Dendritic cell treated with granulocyte-macrophage colony-stimulating factor and Interleukin-4, amounts not matched to agents 40 ng/mL and 50 ng/mL, for 4 days (primary cell): Measurements from ENCODE around the gene CLSTN2.

Experiments used
- H3K27ac Mint-ChIP-seq: one replicate; pipeline ENCODE4 v1.8.0; 2022; ENCODE audit warnings: mild to moderate bottlenecking, mixed read lengths
- H3K27me3 Mint-ChIP-seq: one replicate; pipeline ENCODE4 v1.8.0; 2022; ENCODE audit warnings: mild to moderate bottlenecking, mixed read lengths
- H3K36me3 Mint-ChIP-seq: one replicate; pipeline ENCODE4 v1.8.0; 2022; ENCODE audit warnings: low read depth, mixed read lengths
- H3K4me1 Mint-ChIP-seq: one replicate; pipeline ENCODE4 v1.8.0; 2022; ENCODE audit warnings: low read depth, mixed read lengths
- H3K4me3 Mint-ChIP-seq: one replicate; pipeline ENCODE4 v1.8.0; 2022; ENCODE audit warnings: mild to moderate bottlenecking, moderate library complexity, mixed read lengths
- H3K9me3 Mint-ChIP-seq: one replicate; pipeline ENCODE4 v1.8.0; 2022; ENCODE audit warnings: mixed read lengths
- intact Hi-C: fragments of 100-400 bp; cut with micrococcal nuclease; formaldehyde crosslinking; loops from one replicate; pipeline ENCODE4 v1.15.0; 2022

Gene CLSTN2

GRCh38 chr3:140068494-140069017 lies 133.6 kb downstream of the CLSTN2 start:
- H3K9me3 Mint-ChIP-seq, result no peaks in the 10 kb centered on the region
- no peaks in the 10 kb centered on the region for H3K36me3 Mint-ChIP-seq
- intact Hi-C loops, result no loop called here
- H3K27me3 Mint-ChIP-seq, result no peaks in the 10 kb centered on the region
- H3K4me1 Mint-ChIP-seq, result no peaks in the 10 kb centered on the region
- no peak overlapping the region for H3K27ac Mint-ChIP-seq
- no peak overlapping the region for H3K4me3 Mint-ChIP-seq

GRCh38 chr3:140073278-140074045 lies 138.5 kb downstream of the CLSTN2 start:
- no peak overlapping the region for H3K27ac Mint-ChIP-seq
- H3K4me3 Mint-ChIP-seq, result no peak overlapping the region
- intact Hi-C loops, result no loop called here
- no peaks in the 10 kb centered on the region for H3K4me1 Mint-ChIP-seq
- no peaks in the 10 kb centered on the region for H3K9me3 Mint-ChIP-seq
- no peaks in the 10 kb centered on the region for H3K36me3 Mint-ChIP-seq
- no peaks in the 10 kb centered on the region for H3K27me3 Mint-ChIP-seq

- Mint-ChIP-seq H3K4me1 (no peaks in the 10 kb centered on the region), H3K4me3 (no peak overlapping the region), H3K9me3 (no peaks in the 10 kb centered on the region), H3K36me3 (no peaks in the 10 kb centered on the region), H3K27ac (no peak overlapping the region), H3K27me3 (no peaks in the 10 kb centered on the region)
- intact Hi-C loops, result no loop called here
These were observed 141.6 kb downstream of the CLSTN2 start for GRCh38 chr3:140076552-140076951.

- H3K4me3 Mint-ChIP-seq, result no peak overlapping the region
- H3K27ac Mint-ChIP-seq, result no peak overlapping the region
- intact Hi-C loops, result no loop called here
These were observed 142.4 kb downstream of the CLSTN2 start for GRCh38 chr3:140077406-140077805.

GRCh38 chr3:140078343-140078742 lies 143.4 kb downstream of the CLSTN2 start:
- H3K27ac Mint-ChIP-seq, result no peak overlapping the region
- H3K27me3 Mint-ChIP-seq, result no peaks in the 10 kb centered on the region
- no peak overlapping the region for H3K4me3 Mint-ChIP-seq
- no peaks in the 10 kb centered on the region for H3K4me1 Mint-ChIP-seq
- H3K9me3 Mint-ChIP-seq, result no peaks in the 10 kb centered on the region
- intact Hi-C loops, result no loop called here
- no peaks in the 10 kb centered on the region for H3K36me3 Mint-ChIP-seq

More at GRCh38 chr3:140077406-140077805, 142.4 kb downstream of the CLSTN2 start:
- no peaks in the 10 kb centered on the region for H3K4me1 Mint-ChIP-seq
- no peaks in the 10 kb centered on the region for H3K36me3 Mint-ChIP-seq
- H3K27me3 Mint-ChIP-seq, result no peaks in the 10 kb centered on the region
- no peaks in the 10 kb centered on the region for H3K9me3 Mint-ChIP-seq

- H3K9me3 Mint-ChIP-seq, result no peaks in the 10 kb centered on the region
- H3K36me3 Mint-ChIP-seq, result no peaks in the 10 kb centered on the region
- H3K27ac Mint-ChIP-seq, result no peak overlapping the region
- H3K4me1 Mint-ChIP-seq, result no peaks in the 10 kb centered on the region
- no peak overlapping the region for H3K4me3 Mint-ChIP-seq
- H3K27me3 Mint-ChIP-seq, result no peaks in the 10 kb centered on the region
- intact Hi-C loops, result no loop called here
These were observed 144.0 kb downstream of the CLSTN2 start for GRCh38 chr3:140078940-140079339.

- intact Hi-C loops, result no loop called here
- Mint-ChIP-seq H3K36me3 (no peaks in the 10 kb centered on the region), H3K4me1 (no peaks in the 10 kb centered on the region), H3K4me3 (no peak overlapping the region), H3K27ac (no peak overlapping the region), H3K27me3 (no peaks in the 10 kb centered on the region), H3K9me3 (no peaks in the 10 kb centered on the region)
These were observed 146.9 kb downstream of the CLSTN2 start for GRCh38 chr3:140081887-140082286.

GRCh38 chr3:140085001-140085400 lies 150.0 kb downstream of the CLSTN2 start:
- H3K27me3 Mint-ChIP-seq, result no peaks in the 10 kb centered on the region
- intact Hi-C loops, result no loop called here

GRCh38 chr3:140086642-140087041 lies 151.7 kb downstream of the CLSTN2 start:
- Mint-ChIP-seq H3K27ac (no peak overlapping the region), H3K4me1 (no peaks in the 10 kb centered on the region), H3K36me3 (no peaks in the 10 kb centered on the region), H3K4me3 (no peak overlapping the region), H3K9me3 (peaks cover 13% of the 10 kb centered on the region), H3K27me3 (no peaks in the 10 kb centered on the region)
- intact Hi-C loops, result no loop called here

More at GRCh38 chr3:140085001-140085400, 150.0 kb downstream of the CLSTN2 start:
- no peaks in the 10 kb centered on the region for H3K36me3 Mint-ChIP-seq
- no peak overlapping the region for H3K4me3 Mint-ChIP-seq
- no peak overlapping the region for H3K27ac Mint-ChIP-seq
- peaks cover 6% of the 10 kb centered on the region for H3K9me3 Mint-ChIP-seq
- no peaks in the 10 kb centered on the region for H3K4me1 Mint-ChIP-seq

GRCh38 chr3:140088058-140088457 lies 153.1 kb downstream of the CLSTN2 start:
- H3K27ac Mint-ChIP-seq, result no peak overlapping the region
- H3K9me3 Mint-ChIP-seq, result peaks cover 13% of the 10 kb centered on the region
- H3K4me3 Mint-ChIP-seq, result no peak overlapping the region
- no peaks in the 10 kb centered on the region for H3K27me3 Mint-ChIP-seq
- H3K36me3 Mint-ChIP-seq, result no peaks in the 10 kb centered on the region
- H3K4me1 Mint-ChIP-seq, result no peaks in the 10 kb centered on the region
- intact Hi-C loops, result no loop called here

GRCh38 chr3:140088513-140088912 lies 153.5 kb downstream of the CLSTN2 start:
- no peaks in the 10 kb centered on the region for H3K27me3 Mint-ChIP-seq
- no peaks in the 10 kb centered on the region for H3K4me1 Mint-ChIP-seq
- no peak overlapping the region for H3K27ac Mint-ChIP-seq
- no peaks in the 10 kb centered on the region for H3K36me3 Mint-ChIP-seq
- H3K9me3 Mint-ChIP-seq, result peaks cover 13% of the 10 kb centered on the region
- intact Hi-C loops, result no loop called here
- H3K4me3 Mint-ChIP-seq, result no peak overlapping the region

GRCh38 chr3:140089403-140090072 lies 154.6 kb downstream of the CLSTN2 start:
- Mint-ChIP-seq H3K27me3 (no peaks in the 10 kb centered on the region), H3K4me3 (no peak overlapping the region), H3K27ac (no peak overlapping the region), H3K9me3 (peaks cover 13% of the 10 kb centered on the region), H3K36me3 (no peaks in the 10 kb centered on the region), H3K4me1 (no peaks in the 10 kb centered on the region)
- intact Hi-C loops, result no loop called here

GRCh38 chr3:140091143-140091542 lies 156.2 kb downstream of the CLSTN2 start:
- no peaks in the 10 kb centered on the region for H3K36me3 Mint-ChIP-seq
- no peak overlapping the region for H3K4me3 Mint-ChIP-seq
- H3K27ac Mint-ChIP-seq, result no peak overlapping the region
- H3K27me3 Mint-ChIP-seq, result no peaks in the 10 kb centered on the region
- intact Hi-C loops, result no loop called here
- H3K9me3 Mint-ChIP-seq, result peaks cover 13% of the 10 kb centered on the region
- H3K4me1 Mint-ChIP-seq, result no peaks in the 10 kb centered on the region

- Mint-ChIP-seq H3K9me3 (peaks cover 13% of the 10 kb centered on the region), H3K4me3 (no peak overlapping the region), H3K36me3 (no peaks in the 10 kb centered on the region), H3K4me1 (no peaks in the 10 kb centered on the region), H3K27ac (no peak overlapping the region), H3K27me3 (no peaks in the 10 kb centered on the region)
- intact Hi-C loops, result no loop called here
These were observed 158.0 kb downstream of the CLSTN2 start for GRCh38 chr3:140092848-140093536.
